ENCODE data around the gene HMGN1. TPM values are rescaled to one million over a fixed set of nuclear protein-coding genes. Genes with fewer than 3 reads are reported as not detected.

The HMGN1 gene
- total RNA-seq, 1 experiment from 2014 or later: 293 TPM

- TF ChIP-seq POLR2AphosphoS5 (IDR thresholded peaks at IDR 0.05; ENCODE audit: low read depth, low read length): no peak
- TF ChIP-seq TCF7L2 (IDR thresholded peaks at IDR 0.05; ENCODE audit: low read depth, low read length): no peak
- TF ChIP-seq, protein P1, sequence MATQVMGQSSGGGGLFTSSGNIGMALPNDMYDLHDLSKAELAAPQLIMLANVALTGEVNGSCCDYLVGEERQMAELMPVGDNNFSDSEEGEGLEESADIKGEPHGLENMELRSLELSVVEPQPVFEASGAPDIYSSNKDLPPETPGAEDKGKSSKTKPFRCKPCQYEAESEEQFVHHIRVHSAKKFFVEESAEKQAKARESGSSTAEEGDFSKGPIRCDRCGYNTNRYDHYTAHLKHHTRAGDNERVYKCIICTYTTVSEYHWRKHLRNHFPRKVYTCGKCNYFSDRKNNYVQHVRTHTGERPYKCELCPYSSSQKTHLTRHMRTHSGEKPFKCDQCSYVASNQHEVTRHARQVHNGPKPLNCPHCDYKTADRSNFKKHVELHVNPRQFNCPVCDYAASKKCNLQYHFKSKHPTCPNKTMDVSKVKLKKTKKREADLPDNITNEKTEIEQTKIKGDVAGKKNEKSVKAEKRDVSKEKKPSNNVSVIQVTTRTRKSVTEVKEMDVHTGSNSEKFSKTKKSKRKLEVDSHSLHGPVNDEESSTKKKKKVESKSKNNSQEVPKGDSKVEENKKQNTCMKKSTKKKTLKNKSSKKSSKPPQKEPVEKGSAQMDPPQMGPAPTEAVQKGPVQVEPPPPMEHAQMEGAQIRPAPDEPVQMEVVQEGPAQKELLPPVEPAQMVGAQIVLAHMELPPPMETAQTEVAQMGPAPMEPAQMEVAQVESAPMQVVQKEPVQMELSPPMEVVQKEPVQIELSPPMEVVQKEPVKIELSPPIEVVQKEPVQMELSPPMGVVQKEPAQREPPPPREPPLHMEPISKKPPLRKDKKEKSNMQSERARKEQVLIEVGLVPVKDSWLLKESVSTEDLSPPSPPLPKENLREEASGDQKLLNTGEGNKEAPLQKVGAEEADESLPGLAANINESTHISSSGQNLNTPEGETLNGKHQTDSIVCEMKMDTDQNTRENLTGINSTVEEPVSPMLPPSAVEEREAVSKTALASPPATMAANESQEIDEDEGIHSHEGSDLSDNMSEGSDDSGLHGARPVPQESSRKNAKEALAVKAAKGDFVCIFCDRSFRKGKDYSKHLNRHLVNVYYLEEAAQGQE (IDR thresholded peaks at IDR 0.05; ENCODE audit: insufficient read depth in 1 of 2, low read depth in 2 of 2, low read length in 1 of 2): no peak
- no peak for TF ChIP-seq CTCF (IDR thresholded peaks at IDR 0.05)
- TF ChIP-seq SIN3A (IDR thresholded peaks at IDR 0.05; ENCODE audit: borderline replicate concordance, insufficient read depth, low read depth, low read length): no peak
- ChIA-PET CTCF (no interaction called here), POLR2A (no interaction called here)
These were observed 28.7 kb upstream of the HMGN1 start for GRCh38 chr21:39377444-39378050.

DNA sequence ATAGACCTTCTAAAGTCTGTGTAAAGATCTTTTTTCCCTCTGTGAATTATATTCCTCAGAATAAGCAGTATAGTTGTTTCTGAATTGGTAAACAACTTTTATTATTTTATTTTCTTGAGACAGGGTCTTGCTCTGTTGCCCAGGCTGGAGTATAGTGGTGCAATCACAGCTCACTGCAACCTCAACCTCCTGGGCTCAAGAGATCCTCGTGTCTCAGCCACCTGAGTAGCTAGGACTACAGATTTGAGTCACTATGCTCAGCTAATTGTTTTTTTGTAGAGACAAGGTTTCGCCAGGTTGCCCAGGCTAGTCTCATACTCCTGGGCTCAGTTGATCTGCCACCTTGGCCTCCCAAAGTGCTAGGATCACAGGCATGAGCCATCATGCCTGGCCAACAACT is 26.6 kb upstream of the HMGN1 start:
- Histone ChIP-seq H3K9me3 (ENCODE audit: control insufficient read depth, insufficient read depth, low read depth, low read length) (no peaks in the 10 kb centered on the region), H3K4me1 (ENCODE audit: control insufficient read depth, insufficient read depth, low read length) (no peaks in the 10 kb centered on the region; the same call in 1 of the 2 replicates), H3K4me3 (ENCODE audit: low read depth in 2 of 2, low read length in 2 of 2) (no peak overlapping the region), H3K36me3 (ENCODE audit: control insufficient read depth, insufficient read depth, low read length) (no peaks in the 10 kb centered on the region), H3K27me3 (ENCODE audit: control insufficient read depth, insufficient read depth, low read length) (no peaks in the 10 kb centered on the region), H3K27ac (ENCODE audit: low read length) (no peak overlapping the region)
- TF ChIP-seq CTCF (IDR thresholded peaks at IDR 0.05): no peak
- no peak for TF ChIP-seq POLR2AphosphoS5 (IDR thresholded peaks at IDR 0.05; ENCODE audit: low read depth, low read length)
- TF ChIP-seq TCF7L2 (IDR thresholded peaks at IDR 0.05; ENCODE audit: low read depth, low read length): no peak
- TF ChIP-seq, protein P1 (IDR thresholded peaks at IDR 0.05; ENCODE audit: insufficient read depth in 1 of 2, low read depth in 2 of 2, low read length in 1 of 2): no peak
- TF ChIP-seq SIN3A (IDR thresholded peaks at IDR 0.05; ENCODE audit: borderline replicate concordance, insufficient read depth, low read depth, low read length): no peak
- CTCF ChIA-PET: interaction anchor here (0.8 kb wide), 1 partner anchor 12 kb away, joined by 5 read pairs; no protein-coding TSS in a partner anchor
- no peak for ATAC-seq
- intact Hi-C loops (cut with micrococcal nuclease; ENCODE audit: unreplicated experiment) (no loop called here), in situ Hi-C loops (cut with HindIII; ENCODE audit: low pct_unique_long_range_greater_than_20kb, low sequenced_read_pairs) (no loop called here)
- POLR2A ChIA-PET: no interaction called here
- no TSS peak for BruUV-seq (replicated peaks)
- no peak for DNase-seq (ENCODE audit: low read depth, low spot score)

More at GRCh38 chr21:39377444-39378050, 28.7 kb upstream of the HMGN1 start:
- in situ Hi-C loops (cut with HindIII; ENCODE audit: low pct_unique_long_range_greater_than_20kb, low sequenced_read_pairs) (no loop called here), intact Hi-C loops (cut with micrococcal nuclease; ENCODE audit: unreplicated experiment) (no loop called here)
- no peaks in the 10 kb centered on the region for H3K9me3 ChIP-seq (ENCODE audit: control insufficient read depth, insufficient read depth, low read depth, low read length)
- no peaks in the 10 kb centered on the region; the same call in none of the 2 replicates for H3K4me1 ChIP-seq (ENCODE audit: control insufficient read depth, insufficient read depth, low read length)
- no peaks in the 10 kb centered on the region for H3K27me3 ChIP-seq (ENCODE audit: control insufficient read depth, insufficient read depth, low read length)
- no peaks in the 10 kb centered on the region for H3K36me3 ChIP-seq (ENCODE audit: control insufficient read depth, insufficient read depth, low read length)
- DNase-seq (ENCODE audit: low read depth, low spot score) (no peak), ATAC-seq (no peak)
- H3K27ac ChIP-seq (ENCODE audit: low read length): no peak overlapping the region
- BruUV-seq (replicated peaks): no TSS peak
- H3K4me3 ChIP-seq (ENCODE audit: low read depth in 2 of 2, low read length in 2 of 2): no peak overlapping the region

Measured in Panc1 (cell line).